UCSD-AML1 (cell line): ENCODE results near the gene NEK11.

Experiments used
- DNase-seq: peaks from one replicate; lab custom pipeline; 2025; ENCODE audit not compliant: unreplicated experiment; lab: John Stamatoyannopoulos, UW

The NEK11 gene, protein sequence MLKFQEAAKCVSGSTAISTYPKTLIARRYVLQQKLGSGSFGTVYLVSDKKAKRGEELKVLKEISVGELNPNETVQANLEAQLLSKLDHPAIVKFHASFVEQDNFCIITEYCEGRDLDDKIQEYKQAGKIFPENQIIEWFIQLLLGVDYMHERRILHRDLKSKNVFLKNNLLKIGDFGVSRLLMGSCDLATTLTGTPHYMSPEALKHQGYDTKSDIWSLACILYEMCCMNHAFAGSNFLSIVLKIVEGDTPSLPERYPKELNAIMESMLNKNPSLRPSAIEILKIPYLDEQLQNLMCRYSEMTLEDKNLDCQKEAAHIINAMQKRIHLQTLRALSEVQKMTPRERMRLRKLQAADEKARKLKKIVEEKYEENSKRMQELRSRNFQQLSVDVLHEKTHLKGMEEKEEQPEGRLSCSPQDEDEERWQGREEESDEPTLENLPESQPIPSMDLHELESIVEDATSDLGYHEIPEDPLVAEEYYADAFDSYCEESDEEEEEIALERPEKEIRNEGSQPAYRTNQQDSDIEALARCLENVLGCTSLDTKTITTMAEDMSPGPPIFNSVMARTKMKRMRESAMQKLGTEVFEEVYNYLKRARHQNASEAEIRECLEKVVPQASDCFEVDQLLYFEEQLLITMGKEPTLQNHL

DNA sequence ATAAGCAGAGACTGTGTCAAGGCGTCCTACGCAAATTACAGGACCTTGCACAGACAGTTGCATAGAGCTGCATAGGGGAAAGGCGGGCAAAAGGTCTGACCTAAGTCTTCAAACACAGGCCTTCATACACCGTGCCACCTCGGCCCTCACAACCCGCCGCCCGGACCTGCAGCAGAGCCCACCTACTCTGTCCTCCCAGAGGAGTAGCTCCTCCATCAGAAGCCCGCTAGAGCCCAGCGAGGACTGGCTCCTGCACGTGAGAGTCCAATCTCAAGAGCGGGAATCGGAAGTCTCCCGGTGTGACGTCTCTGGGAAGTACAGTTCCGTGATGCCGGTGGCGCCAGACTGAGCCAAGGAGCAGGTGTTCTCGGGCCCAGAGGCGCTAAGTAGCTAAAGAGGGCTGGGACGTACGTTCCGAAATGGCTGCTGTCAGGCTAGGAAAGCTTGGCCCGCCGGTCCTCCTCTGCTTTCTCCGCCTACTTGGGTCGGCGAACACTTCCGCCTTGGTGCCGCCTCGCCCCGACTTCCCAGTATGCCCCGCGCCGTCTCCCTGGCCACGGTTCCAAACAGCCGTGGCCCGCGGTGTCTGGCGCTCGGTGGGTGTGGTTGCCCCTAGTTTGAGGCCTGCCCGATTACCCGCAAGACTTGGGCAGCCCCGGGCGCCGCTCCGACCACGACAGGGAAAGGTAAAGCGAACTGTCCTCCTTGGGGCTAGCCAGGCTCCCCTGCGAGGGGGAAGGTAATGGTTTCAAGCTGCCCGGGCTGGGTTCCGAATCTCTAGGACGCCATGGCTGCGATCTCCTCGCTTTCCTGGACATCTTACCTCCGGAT, at the start of gene NEK11, which contains the start of gene ASTE1:
TSS of gene NEK11 (plus strand) at position 557 of the 831 bp plus-strand sequence. CDS start 2,832 bp downstream, outside the sequence.
TSS of gene ASTE1 (minus strand) at position 505 of the 831 bp plus-strand sequence. CDS start 1,519 bp downstream, outside the sequence.
- DNase-seq: peak; percentile 83

DNA sequence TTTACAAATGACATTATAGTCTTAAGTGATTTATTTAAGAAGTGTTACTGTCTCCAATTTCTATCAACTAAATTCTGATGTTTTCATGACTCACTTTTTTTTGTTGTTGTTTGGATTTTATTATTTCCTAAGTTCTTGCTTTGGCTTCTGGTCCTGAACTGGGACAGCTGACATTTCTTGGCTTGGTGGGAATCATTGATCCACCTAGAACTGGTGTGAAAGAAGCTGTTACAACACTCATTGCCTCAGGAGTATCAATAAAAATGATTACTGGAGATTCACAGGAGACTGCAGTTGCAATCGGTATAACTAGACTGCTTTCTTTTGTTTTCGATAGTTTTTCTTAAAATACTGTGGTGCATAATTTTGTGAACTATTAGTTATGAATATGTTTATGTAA, 47.6 kb upstream of the NEK11 start:
- no peak for DNase-seq

DNA sequence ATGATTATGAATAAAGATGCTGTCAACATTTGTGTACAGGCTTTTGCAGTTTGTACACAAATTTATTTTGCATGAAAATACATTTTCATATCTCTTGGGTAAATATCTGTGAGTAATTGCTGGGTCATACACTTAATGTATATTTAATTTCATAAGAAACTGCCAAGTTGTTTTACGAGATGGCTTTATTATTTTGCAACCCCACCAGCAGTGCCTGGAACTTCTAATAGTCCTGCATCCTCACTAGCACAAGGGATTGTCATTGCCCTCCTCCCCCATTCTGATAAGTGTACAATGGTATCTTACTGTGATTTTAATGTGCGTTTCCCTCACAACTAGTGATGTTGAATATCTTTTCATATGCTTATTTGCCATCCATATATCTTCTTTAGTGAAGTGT, 45.2 kb upstream of the NEK11 start:
- no peak for DNase-seq

DNA sequence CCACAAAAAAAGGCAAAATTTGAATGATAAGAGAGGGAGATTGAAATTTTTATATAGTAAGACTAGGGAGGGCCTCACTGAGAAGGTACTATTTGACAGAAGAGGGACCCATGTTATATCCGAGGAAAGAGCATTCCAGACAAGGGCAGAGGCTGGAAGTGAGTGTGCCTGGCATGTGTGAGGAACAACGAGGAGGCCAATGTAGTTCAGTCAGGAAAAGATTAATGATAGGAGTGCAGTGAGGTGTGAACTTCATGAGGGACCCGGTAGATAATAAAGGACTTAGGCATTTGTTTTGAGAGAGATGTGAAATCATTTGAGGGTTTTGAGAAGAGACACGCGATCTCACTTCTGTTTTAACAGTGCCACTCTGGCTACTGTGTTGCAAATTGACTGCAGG, 36.4 kb upstream of the NEK11 start:
- DNase-seq: no peak

DNA sequence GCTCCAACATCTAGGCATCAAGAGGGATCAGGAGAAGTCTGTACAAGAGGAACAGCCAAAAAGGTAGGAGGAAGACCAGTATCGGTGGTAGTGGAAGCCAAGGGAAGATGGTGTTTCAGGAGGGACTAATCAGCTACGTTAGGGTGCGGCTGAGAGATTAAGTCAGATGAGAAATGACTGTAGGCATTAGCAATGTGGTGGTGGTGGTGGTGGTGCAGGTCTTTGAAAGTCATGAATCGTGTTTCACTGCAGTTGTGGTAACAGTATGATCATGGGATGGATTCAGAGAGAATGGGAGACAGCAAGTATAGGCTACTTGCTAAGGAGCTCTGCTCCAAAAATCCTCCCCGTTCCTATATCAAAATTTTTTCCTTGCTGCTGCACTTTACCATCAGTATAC, 35.6 kb upstream of the NEK11 start:
- DNase-seq: no peak

DNA sequence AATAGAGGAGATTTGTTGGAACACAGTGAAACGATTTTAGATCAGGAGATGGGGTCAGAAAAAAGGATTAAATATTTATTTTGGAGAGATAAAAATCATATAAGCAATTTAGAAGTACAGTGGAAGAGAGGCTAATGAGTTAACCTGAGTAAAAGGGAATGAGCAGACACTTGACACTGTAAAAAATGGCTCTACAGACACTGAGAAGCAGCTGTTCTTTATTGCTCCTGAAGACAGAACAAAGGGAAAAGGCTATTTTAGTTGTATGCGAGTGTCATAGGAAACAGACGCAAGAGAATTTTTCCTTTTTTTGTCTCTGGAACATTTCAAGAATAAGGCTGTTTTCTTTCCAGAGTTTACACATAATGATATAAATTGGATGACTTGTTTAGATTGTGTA, 34.3 kb upstream of the NEK11 start:
- DNase-seq: no peak

DNA sequence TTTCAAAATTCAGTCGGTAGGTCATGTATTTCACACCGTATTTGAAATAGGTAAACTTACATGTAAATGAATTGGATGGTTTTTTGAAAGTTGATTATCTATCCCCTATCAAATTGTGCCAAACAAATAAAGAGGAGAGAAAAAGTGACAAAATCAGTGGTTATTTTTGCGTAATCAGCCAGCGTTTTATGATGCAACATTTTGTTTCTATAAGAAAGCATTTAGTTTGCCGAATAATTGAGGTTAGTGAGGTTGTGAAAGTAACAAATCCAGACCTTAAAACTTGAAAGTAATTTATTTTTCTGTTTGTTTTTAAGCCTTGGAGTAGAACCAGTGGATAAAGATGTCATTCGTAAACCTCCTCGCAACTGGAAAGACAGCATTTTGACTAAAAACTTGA, 29.4 kb upstream of the NEK11 start:
- DNase-seq: no peak

DNA sequence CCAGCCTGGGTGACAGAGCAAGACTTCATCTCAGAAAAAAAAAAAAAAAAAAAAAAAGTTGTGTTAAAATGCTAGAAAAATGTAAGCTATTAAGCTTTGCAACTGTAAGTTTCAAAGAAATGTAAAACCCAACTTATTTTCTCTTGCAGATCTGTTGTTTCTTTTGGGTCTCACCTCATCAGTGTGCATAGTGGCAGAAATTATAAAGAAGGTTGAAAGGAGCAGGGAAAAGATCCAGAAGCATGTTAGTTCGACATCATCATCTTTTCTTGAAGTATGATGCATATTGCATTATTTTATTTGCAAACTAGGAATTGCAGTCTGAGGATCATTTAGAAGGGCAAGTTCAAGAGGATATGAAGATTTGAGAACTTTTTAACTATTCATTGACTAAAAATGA, 25.6 kb upstream of the NEK11 start:
- DNase-seq: no peak

DNA sequence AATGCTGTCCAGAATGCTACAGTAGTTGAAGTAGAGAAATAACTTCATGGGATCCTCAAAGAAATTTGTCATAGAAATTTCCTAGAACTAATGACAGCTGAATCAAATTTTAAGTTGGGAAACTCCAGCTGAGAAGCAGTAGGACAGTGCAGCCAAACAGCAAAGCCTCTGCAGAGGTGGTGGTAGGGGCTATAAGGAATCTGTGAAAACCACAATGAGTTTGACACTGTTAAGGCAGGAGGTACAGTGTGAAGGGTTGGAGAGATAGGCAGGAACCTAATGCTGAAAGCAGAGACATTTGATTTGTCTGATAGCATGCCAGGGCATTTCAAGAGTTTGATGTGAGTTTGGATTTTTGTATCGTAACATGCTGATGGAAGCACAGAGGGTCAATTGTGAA, 22.1 kb upstream of the NEK11 start:
- DNase-seq: no peak

DNA sequence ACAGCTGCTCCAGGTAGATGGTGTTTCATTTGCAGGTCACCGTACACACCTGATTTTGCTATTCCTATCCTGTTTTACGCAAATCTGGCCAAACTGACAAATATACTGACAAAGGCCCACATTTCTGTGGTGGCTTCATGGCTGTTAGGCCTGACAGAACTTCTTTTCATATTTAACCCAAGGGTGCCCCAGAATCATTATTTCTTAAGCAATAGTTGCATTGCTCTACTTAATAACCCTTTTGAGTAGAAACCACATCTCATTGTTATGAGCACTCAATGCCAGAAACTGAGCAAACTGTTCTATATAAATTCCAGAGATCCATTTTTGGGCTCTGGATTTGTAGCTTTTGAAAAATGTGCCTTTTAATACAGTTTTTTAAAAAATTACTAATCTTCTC, 19.4 kb upstream of the NEK11 start:
- no peak for DNase-seq

DNA sequence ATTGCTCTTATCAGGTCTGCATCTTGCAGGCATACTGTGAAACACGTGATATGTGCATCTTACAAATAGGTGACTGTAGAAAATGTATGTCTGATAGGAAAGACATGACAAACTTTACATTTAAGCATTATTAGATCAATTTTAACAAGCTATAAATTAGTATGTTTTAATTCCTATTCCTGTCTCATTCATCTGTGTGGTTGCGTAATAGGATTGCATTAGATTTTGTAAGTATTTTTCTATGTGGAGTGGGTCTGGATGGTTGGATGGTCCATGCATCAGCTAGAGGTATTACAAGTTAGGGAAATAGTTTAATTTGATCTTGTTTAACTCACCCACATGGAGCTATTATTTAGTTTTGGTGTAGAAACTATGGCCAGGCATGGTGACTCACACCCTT, 18.9 kb upstream of the NEK11 start:
- DNase-seq: no peak

DNA sequence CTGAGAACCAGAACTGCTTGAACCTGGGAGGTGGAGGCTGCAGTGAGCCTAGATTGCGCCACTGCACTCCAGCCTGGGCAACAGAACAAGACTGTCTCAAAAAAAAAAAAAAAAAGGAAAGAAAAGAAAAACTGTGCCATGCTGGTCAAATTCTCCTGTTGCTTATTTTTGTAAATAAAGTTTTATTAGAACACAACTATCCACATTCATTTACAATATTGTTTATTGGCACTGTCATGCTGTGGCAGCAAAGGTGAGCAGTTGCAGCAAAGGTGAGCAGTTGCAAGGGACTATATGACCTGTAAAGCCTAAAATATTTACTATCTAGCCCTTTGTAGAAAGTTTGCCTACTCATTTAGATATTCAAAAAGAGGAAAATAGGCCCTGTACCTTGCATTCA, 18.4 kb upstream of the NEK11 start:
- DNase-seq: no peak

DNA sequence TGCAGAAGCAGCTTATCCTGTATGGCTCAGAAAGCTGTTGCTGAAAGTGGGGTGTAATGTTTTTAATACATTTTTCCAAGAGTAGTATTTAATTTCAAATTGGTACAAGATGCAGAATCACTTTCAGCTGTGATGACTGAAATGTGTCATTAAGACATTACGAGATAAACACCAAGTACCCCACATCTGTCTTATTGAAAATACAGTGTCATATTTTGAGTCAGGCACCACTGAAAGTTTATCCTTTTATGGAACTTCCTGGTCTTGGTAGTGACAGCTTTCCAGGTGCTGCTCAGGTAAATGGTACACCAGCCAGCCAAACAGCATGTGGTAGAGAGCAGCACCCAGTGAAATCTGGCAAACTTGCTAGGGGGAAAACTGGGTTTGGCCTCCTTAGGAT, 17.0 kb upstream of the NEK11 start:
- no peak for DNase-seq

DNA sequence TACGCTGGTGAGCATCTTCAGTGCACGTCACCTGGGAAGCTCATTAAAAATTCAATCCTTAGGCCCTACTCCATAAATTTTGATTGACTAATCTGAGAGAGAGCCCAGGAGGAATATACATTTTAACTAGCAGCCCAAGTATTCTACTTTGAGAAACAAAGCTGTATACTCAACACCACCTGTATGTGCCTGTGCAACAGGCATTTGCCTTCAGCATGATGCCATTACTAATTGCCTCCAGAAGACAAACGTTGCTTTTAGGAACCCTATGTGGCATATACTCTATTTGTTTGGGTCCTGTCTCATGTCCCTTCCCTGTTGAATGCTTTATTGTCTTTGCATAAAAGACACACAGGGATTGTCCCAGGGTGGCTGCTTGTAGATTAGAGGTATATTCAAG, 7.7 kb upstream of the NEK11 start:
- no peak for DNase-seq

DNA sequence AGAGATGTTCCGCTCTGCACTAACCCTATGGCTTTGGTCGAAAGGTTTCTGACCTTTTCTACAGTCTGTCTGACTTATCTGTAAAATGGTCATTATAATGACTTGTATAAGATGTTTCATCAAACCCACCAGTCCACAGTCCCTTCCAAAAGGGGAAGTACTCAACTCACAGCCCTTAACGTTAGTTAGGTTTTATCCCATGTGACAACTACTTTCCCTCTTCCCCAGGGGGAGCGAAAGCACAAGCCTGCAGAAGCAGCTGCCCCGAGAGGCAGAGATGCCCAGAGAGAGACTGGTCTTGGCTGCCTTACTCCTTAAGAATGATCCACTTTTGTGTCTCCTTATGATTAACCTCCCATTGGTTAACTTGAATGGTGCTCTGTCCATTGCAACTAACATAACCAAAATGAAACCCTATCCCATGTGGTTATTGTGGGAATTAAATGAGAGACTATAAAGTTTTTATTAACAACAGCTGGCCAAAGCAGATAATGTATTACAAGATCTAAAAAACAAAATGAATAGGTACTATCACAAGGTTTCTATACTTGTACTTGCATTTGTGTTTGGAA, 6.5 kb upstream of the NEK11 start:
- peak; percentile 15 for DNase-seq

DNA sequence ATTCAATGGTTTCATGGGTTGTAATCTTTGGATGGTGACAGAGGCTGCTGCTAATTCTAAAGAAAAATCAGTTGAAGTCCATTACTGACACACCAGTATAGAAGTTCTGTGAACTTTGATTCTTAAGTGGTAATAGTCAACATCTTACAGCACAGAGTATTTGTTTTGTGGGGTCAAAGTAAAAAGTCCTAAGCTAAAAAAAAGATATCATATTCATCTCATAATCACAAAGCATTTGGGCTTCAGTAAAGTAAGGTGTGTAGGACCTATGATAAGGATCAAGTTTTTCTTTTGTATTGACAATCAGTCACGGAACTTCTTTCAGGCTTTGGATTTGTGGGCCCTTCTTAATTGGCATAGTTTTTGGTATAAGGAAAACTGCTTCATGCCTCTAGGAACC, 1.1 kb upstream of the NEK11 start:
- no peak for DNase-seq

DNA sequence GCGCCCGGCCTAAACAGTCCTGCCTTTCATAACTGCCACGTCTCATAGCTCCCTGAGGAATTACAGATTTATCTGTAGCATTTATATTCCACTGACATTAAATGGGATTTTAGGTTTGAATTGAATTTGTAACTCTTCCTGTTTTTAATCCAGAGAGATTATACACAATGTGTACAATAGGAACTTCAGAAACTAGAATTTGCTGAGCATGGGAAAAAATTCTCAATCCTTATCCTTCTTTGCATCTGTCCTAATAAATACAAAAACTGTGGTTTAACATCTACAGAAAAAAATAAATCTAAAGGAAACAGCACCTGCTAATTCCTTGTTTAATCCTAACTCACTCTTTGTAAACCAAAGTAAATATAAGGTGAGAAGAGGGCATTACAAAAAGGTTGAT, 2.2 kb downstream of the NEK11 start:
- DNase-seq: no peak

DNA sequence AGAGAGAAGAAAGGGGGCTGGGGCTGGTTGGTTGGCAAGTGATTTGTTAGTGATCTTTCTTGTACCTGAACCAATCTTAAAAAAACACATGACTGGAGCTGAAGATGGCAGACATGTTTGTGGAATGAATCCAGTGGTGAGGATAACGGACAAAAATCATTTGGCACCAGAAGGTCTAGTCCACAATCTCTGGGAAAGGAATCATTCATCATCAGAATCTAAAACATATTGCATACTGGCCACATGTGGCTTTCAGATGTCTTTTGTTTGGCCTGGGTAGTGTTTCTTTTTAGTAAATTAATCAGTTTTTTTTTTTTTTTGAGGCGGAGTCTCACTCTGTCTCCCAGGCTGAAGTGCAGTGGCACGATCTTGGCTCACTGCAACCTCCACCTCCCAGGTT, 5.0 kb downstream of the NEK11 start:
- no peak for DNase-seq

DNA sequence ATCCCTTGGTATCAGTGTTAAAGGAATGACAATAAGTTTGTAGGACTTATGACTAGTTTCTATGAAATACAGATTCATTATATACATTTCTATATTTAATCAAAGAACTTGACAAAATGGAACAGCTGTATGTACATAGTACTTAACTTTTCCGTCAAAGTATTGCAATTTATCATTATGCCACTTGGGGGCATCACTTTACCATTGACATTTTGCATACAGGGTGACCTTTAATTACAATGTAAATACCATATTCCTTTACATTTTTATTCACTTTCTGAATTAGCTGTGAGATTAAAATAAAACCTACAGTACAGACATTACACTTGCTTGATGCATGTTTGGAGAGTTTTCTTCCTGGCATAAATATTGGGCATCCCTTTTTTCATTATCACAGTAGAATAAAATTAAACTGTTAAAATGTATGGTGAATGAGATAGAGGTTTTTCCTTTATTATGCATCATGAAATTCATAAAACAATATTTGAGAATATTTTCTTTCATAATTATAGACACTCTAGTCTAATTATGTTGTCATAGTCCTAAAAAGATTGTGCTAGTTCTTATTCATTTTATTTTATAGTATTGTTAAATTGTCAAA, 6.9 kb downstream of the NEK11 start:
- no peak for DNase-seq

DNA sequence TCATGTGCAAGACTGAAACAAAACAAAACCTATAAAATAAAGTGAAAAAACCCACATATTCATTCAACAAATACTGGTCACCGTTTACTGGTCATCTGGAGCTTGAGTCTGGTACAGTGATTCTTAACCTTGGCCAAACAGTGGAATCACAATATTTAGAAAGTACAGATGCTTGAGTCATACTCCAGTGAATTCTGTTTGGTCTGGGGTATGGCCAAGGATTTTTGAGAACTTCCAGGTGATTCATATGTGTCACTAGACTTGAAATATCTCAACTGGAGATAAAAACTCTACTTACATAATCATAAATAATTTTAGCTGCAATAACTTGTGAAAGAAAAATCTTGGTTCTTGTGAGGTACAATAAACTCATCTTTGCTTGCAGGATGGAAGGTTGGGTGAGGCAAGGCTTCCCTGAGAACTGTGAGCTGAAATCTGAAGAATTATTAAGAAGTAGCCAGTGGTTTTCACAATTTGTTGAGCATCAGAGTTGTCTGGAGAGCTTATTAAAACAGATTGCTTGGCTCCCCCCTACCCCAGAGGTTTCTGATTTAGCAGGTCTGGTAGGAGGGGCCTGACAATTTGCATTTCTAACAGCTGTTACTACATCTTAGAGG, 9.6 kb downstream of the NEK11 start:
- DNase-seq: no peak

DNA sequence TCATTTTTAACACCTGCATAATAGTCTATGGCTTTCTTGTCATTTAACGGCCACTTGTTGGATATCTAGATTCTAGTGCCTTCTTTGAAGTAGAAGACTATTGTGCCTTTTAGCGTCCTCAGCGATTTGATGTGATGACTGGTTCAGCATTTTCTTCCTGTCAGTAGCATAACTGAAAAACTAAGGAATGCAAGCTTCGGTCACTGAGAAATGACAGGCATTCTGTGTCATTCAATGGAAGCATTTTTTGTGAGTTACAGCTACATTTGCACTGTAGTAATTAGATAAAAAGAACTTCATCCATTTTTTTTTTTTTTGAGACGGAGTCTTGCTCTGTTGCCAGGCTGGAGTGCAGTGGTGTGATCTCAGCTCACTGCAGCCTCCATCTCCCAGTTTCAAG, 10.3 kb downstream of the NEK11 start:
- DNase-seq: no peak
